HG02623 (cell line): Measurements from ENCODE around the gene PIP5K1B.
"Not testable (repeated sequence)": the region's sequence is repeated elsewhere in the genome, so short reads cannot be mapped to it uniquely, and the experiment has no call there.

Experiments
- ATAC-seq: cut with Tn5 transposase; IDR thresholded peaks from one replicate; pipeline ENCODE4 v1.9.1; 2021; ENCODE audit warnings: moderate library complexity; ENCODE audit not compliant: unreplicated experiment

PIP5K1B gene

DNA sequence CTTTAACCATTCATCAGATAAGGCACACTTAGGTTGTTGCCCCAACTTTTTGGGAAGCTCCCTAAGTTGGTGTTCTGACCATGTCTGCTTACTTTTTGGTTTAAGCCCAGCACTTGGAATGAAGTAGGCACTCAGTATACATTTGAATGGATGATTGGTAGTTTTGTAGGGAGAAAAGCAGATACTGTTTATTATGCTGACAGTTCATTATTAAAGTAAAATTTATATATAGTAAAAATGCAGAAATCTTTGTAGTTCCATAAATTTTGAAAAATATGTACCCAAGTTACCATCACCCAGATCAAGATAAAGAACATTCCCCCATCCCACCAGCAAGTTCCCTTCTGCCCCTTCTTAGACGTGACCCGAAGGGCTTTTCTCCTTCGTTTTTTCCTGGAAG lies 273.5 kb downstream of the PIP5K1B start:
- ATAC-seq: no peak

DNA sequence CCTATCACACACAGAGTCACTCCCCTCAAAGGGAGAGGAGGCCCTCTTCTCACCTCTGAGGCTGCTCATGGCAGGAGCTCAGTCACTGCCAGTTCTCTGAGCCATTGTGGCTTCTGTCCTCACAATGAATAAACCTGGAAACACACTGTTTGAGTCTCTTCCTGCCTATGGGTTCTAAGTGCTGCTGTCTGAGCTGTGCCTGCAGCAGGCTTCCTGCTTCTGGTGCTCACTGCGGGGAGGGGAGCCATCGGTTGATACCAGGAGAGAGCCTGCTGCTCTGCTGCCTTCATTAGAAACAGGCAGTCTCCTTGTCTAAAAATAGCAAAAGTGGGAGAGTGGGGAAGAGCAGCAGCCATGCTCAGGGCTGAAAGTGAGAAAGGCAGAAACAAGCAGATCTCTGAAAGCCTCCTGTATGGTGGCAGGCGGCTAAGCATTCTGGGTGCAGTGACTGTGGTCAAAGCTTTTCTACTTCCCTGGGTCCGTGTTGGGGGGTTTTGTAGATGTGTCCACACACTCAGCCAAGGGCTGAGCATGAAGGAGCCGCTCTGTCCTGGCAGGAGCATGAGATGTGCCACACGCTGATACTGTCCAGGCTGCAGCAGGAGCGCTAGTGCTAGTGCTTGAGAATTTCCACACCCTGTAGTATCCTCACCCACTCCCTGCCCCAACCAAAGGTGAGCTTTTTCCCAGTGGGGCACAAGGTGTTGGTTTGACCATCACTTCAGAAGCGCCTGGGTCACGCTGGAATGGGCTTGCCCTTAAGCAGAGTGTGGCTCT lies 274.7 kb downstream of the PIP5K1B start:
- no peak for ATAC-seq

DNA sequence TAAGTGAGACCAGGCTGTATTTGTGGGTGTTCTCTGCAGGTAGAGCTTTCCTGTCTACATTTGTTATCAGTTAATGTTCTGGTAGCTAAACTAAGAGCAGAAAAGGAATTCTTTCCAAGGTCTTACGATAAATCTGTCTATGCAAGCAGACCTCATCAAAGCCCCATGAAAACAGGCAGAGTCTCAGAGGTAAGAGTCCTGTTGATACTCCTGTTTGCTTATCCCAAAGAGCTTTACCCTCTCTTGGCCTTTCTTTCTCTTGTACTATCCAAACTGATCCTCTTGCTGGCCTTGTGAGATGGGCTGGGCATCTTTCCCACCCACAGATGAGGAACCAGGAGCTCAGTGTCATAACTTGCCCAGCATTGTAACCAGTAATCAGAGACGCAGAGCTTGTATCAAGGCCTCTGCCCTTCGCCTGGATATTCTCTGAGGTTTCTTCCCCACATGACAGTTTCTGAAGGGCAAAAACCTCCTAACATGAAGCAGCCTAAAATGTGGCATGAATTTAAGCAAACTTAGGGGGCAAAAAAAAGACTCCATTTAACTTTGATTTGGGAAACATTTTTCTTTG lies 275.4 kb downstream of the PIP5K1B start:
- no peak for ATAC-seq

DNA sequence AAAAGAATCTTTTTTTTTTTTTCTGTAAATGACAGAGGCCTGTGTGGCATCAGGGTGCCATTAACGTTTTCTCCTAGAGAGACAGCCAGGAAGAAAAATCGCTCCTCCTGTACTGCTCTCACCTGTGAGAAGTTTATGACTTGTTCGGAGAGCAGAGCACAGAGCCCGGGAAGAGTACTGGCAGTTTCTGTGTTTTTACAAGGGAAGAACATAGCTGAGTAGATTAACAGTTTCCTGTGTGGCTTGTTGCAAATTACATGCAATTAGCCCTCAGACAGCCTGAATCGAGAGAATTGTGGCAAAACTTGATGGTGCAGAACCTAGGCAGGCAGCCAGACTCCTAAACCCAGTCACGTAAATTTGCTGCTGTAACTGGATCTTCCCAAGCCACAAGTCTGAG lies 276.7 kb downstream of the PIP5K1B start:
- peak; percentile 49 for ATAC-seq

DNA sequence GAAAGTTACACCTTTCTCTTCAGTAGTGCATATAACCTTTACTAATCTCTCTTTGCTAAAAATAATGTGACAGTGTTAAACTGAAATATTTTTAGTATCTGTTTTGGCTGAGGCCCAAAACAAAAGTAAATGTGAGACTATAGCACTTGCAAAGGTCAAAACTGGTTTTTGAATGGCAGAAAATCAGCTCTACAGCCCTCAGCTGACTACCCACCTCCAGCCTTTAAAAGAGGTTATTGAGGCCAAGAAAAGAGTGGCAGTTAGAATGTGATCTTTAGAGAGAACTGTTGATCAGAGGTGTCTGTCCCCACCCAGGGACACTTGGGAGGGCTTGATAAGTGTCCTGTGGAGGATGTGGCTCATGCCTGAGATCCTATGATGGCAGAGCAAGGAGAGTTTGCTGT lies 278.0 kb downstream of the PIP5K1B start:
- ATAC-seq: no peak

DNA sequence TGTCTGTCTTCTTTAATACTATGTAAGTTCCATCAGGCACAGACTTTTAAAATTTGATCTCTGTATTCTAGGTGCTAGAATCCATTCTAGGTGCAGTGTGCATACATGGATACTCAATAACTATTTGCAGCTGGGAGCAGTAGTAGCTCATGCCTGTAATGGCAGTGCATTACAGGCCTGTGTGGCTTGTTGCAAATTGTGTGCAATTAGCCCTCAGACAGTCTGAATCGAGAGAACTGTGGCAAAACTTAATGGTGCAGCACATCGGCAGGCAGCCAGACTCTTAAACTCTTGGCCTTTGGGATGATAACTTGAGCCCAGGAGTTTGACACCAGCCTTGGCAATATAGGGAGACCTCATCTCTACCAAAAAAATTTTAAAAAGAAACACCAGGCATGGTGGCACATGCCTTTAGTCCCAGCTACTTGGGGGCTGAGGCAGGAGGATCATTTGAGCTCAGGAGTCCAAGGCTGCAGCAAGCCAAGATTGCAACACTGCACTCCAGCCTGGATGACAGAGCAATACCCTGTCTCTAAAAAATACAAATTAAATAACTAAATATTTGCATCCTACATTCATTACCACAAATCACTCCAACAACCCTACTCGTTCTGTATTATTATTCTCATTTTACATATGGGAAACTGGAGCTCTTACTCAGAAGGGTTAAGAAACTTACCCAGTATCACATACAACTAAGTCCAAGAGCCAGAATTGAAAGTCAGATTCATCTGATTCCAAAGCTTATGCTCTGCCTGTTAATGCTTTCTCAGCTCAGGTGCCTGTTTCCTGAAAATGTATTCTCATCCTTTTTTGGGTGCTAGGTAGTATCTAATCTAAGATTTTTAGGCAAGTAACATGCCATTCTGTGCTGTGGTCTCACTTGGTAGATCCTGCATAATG lies 278.7 kb downstream of the PIP5K1B start:
- ATAC-seq: no peak

DNA sequence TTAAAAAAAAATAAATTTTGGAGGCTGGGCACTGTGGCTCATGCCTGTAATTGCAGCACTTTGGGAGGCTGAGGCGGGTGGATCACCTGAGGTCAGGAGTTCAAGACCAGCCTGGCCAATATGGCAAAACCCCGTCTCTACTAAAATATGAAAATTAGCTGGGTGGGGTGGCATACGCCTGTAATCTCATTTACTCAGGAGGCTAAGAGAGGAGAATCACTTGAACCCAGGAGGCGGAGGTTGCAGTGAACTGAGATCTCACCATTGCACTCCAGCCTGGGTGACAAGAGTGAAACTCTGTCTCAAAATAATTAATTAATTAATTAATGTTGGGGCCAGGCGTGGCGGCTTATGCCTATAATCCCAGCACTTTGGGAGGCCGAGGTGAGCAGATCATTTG lies 281.9 kb downstream of the PIP5K1B start:
- not testable (repeated sequence) for ATAC-seq

DNA sequence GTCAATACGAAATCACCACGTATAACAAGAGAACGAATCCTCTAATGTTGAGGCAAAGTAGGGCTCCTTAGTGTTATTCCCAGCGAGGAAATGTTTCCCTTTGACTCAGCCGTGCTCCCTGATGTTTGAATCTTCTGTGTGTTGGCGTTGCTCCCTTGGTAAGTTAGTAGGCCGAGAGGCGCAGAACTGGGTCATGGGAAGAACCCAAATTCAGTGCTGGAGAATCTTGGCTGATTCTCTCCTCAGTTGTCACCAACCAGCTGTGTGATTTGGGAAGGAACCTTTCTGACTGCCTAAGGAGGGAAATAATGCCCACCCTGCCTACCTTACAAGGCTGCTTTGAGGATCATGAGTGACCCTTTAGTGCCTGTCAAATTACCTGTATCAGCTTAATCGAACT lies 286.4 kb downstream of the PIP5K1B start:
- ATAC-seq: no peak

DNA sequence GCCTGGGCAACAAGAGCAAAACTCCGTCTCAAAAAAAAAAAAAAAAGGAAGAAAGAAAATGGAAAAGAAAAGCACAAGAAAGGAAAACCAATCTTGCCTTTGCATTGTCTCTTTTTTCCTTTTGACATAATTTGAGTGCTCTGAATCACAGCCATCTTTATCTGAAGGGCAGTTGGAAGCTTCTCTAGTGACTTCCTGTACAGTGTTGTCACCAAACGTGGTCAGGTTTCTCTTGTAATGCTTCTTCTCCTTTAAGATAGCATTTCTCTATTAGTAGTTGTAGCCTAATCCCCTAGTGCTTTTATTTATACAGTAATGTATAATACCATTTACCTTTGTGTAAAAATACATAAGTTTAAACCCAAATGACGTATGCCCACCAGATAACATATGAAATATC lies 290.7 kb downstream of the PIP5K1B start:
- no peak for ATAC-seq

DNA sequence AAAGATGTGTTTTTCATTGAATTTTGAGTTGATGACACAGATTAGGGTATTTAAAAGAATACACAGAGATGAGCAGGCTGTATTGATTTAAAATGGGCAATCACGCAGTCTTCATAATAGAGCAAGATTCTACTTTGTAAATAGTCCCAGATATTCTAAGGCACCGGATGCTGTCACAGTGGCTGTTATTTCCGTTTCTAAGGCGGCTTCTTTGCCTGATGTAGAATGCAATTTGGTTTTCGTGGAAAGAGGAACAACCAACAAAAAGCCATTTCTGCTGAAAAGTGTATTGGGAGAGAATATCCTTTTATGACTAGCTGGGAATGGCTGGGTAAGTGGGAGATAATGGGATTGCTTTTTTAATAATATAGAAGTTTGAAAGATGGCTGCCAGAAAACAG lies 291.4 kb downstream of the PIP5K1B start:
- no peak for ATAC-seq

DNA sequence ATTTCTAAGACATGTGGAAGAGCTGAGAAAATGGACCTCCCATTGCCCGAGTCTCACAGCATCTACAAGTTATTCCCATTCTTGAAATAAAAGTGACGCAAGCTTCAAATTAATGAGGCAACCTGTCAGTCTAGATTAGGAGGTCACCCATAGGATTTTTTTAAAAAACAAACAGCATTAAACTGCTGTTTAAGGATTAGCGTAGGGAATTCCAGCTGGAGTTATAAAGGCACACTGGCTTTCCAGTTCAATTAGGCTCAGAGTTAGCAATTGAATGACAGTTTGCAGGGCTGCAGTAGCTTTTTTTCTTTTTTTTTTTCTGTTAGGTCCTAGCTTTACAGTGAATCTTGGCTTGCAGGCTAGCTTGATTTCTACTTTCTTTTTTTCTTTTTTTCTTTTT lies 292.6 kb downstream of the PIP5K1B start:
- no peak for ATAC-seq

DNA sequence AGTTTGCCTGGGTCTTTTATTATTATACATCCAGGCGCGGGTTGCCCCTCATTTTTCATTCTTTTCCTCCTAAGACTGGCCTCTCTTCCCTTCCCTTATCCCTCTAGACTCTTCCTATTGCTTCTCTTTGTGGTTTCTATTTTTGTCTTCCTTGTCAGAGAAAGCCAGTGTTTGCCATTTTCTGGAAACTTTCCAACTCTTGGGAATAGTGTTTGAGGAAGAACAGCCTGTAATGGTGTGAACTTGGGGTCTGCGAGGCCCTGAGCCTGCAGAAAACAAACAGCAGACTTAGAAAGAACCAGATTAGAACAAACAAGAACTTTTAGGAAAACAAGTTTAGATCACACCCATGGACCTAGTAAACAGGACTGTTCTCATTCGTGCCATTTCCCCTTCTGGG lies 293.3 kb downstream of the PIP5K1B start:
- no peak for ATAC-seq

DNA sequence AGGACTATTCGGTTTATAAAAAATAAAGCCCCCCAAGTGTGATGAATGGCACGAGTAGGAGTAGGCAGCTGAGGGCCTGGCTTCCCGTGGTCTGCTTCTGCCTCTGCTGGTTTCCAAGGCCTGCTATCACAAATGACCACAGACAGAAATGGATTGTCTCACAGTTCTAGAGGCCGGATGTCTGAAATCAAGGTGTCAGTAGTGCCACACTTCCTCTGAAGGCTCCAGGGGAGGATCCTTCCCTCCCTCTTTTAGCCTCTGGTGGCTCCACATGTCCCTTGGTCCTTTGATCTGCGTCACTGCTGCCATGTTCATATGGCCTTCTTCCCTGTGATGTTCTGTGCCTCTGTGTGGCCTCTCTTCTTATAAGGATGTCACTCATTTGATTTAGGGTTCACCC lies 293.8 kb downstream of the PIP5K1B start:
- ATAC-seq: no peak

DNA sequence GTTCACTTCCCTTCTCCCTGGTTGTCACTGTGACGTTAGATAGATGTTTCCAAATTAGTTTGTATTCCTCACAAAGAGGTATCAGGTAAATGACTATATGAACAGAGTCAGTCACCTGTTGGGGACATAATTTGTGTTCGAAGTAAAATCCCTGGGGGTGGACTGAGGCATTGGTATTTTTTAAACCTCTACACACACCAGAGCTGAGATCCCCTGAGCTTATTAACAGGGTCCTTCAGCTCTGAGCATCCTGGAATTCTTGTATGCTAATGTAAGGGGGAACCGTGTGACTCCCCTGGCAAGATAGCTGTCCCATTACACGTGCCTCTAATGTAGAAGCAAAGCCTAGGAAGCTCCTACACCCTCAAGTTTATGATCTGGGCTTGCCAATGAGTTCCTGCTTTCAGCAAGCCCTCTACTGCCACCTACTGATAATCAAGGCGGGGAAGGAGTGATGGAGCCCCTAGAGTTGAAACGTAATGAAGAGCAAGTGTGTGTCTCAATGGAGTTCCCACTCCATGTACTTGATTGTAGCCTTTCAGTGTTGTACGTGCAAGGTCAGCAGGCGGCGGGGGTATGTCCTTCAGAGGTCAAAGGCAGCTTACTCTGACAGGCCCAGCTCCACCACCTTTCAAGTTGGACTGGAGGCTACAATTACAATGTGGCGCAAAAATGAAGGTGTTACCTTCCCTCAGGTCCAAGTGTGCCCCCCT lies 294.5 kb downstream of the PIP5K1B start:
- ATAC-seq: peak; percentile 83

DNA sequence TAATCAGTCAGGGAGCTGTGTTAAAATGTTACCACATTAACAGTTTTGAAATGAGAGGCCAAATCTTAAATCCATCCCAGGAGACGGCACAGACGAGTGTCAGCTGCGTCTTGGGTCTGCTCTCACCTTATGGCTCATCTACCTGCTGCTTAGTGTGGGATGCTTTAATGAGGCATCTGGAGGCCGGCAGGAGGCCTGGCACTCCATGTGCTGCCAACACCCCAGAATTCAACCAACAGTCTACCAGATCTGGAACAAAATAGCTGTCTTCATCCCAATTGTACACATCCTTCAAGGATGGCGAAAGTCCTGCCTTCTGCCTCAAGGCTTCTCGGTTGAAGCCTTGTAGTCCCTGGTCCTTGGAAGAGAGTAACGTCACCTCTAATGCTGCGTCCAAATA lies 296.9 kb downstream of the PIP5K1B start:
- no peak for ATAC-seq

DNA sequence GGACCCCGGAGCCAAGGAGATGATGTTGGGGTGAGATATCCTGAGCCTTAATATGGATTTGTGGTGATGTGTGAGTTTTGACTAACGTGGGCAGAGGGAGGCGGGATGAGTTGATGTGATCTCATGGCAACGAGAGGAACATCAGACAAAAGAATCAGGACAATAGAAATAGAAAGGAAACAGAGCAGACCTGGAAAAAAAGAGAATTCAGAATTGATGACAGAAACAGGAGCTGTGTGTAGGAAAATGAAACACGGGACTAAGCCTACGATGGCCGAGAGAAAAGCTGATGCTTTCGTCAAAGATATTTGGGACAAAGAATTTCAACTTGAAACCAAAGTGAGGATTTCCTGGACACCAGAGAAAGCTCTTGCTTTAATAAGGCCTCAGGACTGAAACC lies 298.0 kb downstream of the PIP5K1B start:
- ATAC-seq: no peak

DNA sequence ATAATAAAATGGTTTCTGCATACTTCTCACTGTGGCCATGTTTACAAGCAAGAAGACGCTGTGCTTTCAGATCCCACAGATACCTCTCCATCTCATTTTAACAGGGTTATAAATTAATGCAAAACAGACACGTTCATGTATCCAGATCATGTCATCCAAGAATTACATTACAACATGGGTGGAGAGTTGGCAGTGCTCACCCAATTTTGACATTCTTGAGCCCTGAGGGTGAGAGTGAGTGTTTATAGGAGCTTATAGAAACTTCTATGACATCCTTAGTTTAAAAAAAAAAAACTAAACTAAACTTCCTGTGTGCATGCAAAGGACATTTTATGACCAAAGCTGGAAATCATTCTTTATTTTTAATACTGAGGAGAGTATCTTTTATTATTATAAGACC lies 299.8 kb downstream of the PIP5K1B start:
- ATAC-seq: no peak

DNA sequence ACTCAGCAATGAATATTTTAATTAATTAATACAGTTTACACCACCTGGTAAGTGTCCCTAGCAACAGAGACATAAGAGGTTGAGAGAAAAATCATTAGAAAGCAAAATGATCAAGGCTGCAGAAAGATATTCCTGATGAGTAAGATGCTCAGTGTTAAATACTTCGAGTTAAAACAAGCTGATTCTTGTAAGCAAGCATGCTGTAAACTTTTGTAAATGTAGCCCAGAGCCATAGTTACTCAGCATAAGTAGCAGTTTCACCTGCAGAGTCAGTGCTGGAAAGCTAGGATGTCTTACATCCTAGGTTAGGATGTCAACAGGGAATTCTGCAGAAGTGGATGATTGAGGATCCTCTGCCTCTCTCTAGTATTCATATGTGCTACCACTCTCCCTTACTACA lies 304.7 kb downstream of the PIP5K1B start:
- ATAC-seq: no peak

DNA sequence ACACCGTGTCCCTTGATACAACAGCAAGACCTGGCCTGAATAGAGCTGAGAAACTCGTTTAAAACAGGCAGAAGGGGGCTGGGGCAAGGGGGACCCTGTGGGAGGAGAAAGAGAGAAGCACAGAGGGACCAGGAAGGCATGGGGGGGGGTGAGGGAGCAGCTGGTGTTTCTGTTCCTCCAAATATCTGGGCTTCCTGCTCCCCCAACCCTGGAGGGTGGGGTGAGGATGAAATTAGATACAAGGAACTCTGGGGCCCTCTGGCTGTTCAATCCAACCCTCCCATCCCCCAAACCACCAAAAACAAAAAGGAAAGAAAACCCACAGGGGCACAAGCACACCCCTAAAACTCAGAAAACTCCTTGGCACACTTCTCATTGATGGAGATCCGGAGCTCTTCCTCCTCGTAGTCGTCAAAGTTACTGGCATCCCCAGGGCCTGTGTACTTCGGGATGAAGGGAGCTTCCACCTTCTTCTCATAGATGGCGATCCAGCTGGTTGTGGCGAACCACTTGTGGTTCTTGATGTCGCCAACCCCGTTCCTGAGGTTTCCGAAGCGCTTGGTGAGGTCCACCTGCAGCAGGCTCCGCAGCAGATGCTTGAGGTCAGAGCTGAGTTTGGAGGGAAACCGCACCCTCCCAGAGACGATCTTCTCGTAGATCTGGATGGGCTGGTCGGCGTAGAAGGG lies 307.8 kb downstream of the PIP5K1B start:
- ATAC-seq: no peak

DNA sequence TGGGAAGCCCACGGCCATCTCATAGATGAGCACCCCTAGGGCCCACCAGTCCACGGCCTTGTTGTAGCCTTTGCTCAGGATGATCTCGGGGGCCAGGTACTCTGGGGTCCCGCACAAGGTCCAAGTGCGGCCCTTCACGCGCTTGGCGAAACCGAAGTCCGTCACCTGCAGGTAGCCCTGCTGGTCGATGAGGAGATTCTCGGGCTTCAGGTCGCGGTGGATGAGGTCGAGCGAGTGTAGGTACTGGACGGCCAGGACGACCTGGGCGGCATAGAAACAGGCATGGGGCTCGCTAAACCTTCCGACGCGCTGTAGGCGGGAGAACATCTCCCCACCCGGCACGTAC lies 308.3 kb downstream of the PIP5K1B start:
- no peak for ATAC-seq

DNA sequence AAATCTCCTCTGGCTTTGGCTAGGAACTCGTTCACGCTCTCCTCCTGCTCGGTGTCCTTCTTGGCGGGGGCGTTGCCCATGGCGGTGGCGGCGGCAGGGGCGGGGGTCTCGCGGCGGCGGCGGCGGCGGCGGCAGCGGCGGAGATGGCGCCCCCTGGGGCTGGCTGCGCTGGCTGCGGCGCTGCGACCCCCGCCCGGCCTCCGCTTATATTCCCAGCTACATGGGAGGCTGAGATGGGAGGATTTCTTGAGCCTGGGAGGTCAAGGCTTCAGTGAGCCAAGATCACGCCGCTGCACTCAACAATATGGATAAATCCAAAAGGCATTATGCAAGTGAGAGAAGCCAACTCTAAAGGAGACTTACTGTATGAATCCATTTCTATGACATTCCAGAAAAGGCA lies 309.0 kb downstream of the PIP5K1B start, which contains the start of gene PRKACG:
Gene PRKACG (minus strand): TSS at position 101 of the 400 bp plus-strand sequence. CDS start 21 bp downstream, at position 80.
- ATAC-seq: no peak
